IPS-18a (cell line): ENCODE data around the gene GOT1.

ENCODE experiments used
- H3K27ac ChIP-seq: one replicate; pipeline ENCODE4 v1.5.1; 2013; ENCODE audit warnings: low read length
- H3K27me3 ChIP-seq: one replicate; pipeline ENCODE4 v1.6.1; 2013; ENCODE audit warnings: mild to moderate bottlenecking, low read length; ENCODE audit not compliant: control insufficient read depth, insufficient read depth
- H3K36me3 ChIP-seq: one replicate; pipeline ENCODE4 v1.6.1; 2013; ENCODE audit warnings: low read depth, low read length; ENCODE audit not compliant: control insufficient read depth
- H3K4me1 ChIP-seq: one replicate; pipeline ENCODE4 v1.6.1; 2013; ENCODE audit warnings: low read depth, low read length; ENCODE audit not compliant: control insufficient read depth
- H3K4me3 ChIP-seq: one replicate; pipeline ENCODE4 v1.5.1; 2013; ENCODE audit warnings: low read length
- H3K9ac ChIP-seq: one replicate; pipeline ENCODE4 v1.6.1; 2013; ENCODE audit warnings: mild to moderate bottlenecking, low read length, moderate library complexity
- H3K9me3 ChIP-seq: one replicate; pipeline ENCODE4 v1.6.1; 2013; ENCODE audit warnings: low read depth, low read length; ENCODE audit not compliant: control insufficient read depth

Gene GOT1

DNA sequence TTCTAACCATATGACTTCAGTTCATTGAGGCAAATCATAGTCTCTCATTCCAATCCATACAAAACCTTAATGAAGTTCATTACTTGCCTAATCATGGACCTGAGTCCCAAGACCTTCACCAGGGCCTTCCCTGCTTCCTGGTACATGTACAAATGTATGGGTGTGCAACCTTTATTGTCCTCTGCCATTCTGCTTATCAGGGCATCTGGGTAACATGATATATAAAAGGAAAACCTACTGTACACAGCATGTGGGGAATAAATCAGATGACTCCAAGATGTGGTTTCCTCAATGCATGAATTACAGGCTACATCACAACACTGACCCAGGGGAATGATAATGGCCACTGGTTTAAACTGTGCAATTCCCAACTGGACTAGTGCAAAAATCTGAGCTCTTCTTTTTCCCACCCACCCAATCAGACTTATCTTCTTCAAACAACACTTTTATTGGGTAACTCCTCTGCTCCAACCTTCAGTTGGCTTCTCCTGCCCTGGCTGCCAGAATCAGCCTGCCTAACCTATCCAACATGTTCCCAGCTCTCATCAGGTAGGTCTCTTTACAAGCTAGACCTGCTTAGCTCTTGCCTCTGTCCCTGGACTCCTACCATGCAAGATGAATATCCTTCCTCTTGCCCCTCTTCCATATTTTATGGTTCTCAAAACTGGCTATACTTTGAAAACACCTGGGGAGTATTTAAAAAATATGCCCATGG, 11.4 kb downstream of the GOT1 start:
- Histone ChIP-seq H3K4me1 (no peaks in the 10 kb centered on the region), H3K9me3 (no peaks in the 10 kb centered on the region), H3K27ac (no peak overlapping the region), H3K9ac (no peak overlapping the region), H3K27me3 (no peaks in the 10 kb centered on the region), H3K36me3 (peaks cover 22% of the 10 kb centered on the region), H3K4me3 (no peak overlapping the region)

GRCh38 chr10:99412099-99412498, 18.3 kb downstream of the GOT1 start:
- no peaks in the 10 kb centered on the region for H3K9me3 ChIP-seq
- H3K36me3 ChIP-seq = peaks cover 4% of the 10 kb centered on the region
- H3K4me1 ChIP-seq = no peaks in the 10 kb centered on the region
- H3K4me3 ChIP-seq = no peak overlapping the region
- no peak overlapping the region for H3K9ac ChIP-seq
- no peaks in the 10 kb centered on the region for H3K27me3 ChIP-seq
- H3K27ac ChIP-seq = no peak overlapping the region

DNA sequence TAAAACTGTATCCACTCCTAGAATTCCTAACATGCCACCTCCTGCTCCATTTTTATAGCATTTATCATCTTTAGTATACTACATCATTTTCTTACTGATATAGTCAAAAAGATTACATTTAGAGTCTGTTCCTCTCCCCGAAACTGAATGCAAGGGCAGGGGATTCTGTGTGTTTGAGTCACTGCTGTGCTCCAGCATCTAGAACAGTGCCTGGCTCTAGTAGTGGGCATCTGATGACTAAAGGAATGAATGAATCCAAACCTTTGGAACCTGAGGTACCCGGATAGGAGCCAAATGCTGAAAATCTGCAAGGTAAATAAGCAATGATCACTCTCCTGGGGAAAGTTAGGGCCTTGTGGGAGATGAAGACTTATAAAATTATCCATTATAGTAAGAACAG, 18.9 kb downstream of the GOT1 start:
- no peak overlapping the region for H3K4me3 ChIP-seq
- H3K36me3 ChIP-seq = peaks cover 6% of the 10 kb centered on the region
- no peaks in the 10 kb centered on the region for H3K27me3 ChIP-seq
- no peak overlapping the region for H3K9ac ChIP-seq
- H3K27ac ChIP-seq = no peak overlapping the region
- no peaks in the 10 kb centered on the region for H3K4me1 ChIP-seq
- no peaks in the 10 kb centered on the region for H3K9me3 ChIP-seq

DNA sequence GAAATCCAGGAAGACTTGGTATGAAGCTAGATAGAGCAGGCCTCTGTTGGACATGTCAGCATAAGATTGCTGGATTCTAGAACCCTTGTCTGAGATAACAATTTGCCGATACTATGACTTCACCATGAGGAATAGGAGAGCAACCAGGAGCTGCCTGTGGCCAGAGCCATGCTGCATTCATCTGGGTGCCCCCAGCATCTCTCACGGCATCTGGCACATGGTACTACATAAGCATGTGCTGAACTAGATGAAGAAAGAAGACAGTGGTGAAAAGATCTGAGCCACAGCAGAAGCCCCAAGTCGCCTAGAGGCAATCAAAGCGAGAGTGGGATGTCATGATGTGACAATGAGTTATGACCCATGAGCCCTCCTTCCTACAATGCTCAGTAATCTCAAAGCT, 19.5 kb downstream of the GOT1 start:
- Histone ChIP-seq H3K4me3 (no peak overlapping the region), H3K36me3 (peaks cover 13% of the 10 kb centered on the region), H3K27me3 (no peaks in the 10 kb centered on the region), H3K4me1 (no peaks in the 10 kb centered on the region), H3K27ac (no peak overlapping the region), H3K9me3 (no peaks in the 10 kb centered on the region), H3K9ac (no peak overlapping the region)

- Histone ChIP-seq H3K9me3 (no peaks in the 10 kb centered on the region), H3K27ac (no peak overlapping the region), H3K27me3 (no peaks in the 10 kb centered on the region), H3K9ac (no peak overlapping the region), H3K36me3 (peaks cover 20% of the 10 kb centered on the region), H3K4me3 (no peak overlapping the region), H3K4me1 (no peaks in the 10 kb centered on the region)
These were observed 20.3 kb downstream of the GOT1 start for GRCh38 chr10:99410146-99410545.

GRCh38 chr10:99406149-99406548, 24.3 kb downstream of the GOT1 start:
- Histone ChIP-seq H3K27ac (no peak overlapping the region), H3K4me1 (no peaks in the 10 kb centered on the region), H3K9ac (no peak overlapping the region), H3K9me3 (no peaks in the 10 kb centered on the region), H3K4me3 (no peak overlapping the region), H3K27me3 (no peaks in the 10 kb centered on the region), H3K36me3 (peaks cover 47% of the 10 kb centered on the region)

DNA sequence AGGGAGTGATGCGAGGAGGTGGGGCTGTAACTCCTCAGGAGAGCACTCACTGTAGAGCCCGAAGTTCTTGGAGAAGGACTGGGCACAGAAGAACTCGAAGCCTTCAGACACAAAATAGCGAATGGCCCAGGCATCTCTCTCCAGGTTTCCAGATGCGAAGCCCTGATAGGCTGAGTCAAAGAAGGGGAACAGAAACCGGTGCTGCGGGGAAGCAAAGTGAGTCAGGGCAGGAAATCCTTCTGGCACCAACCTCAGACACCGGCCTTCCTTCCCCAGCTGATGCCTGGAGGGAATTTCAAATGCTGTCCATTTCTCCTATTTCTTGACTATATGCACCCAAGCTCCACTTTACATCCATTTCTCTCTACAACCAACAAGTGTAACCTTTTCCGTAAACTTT, 26.8 kb downstream of the GOT1 start:
- Histone ChIP-seq H3K27me3 (no peaks in the 10 kb centered on the region), H3K9me3 (no peaks in the 10 kb centered on the region), H3K27ac (no peak overlapping the region), H3K4me3 (no peak overlapping the region), H3K9ac (no peak overlapping the region), H3K36me3 (peaks cover 52% of the 10 kb centered on the region), H3K4me1 (no peaks in the 10 kb centered on the region)

- no peak overlapping the region for H3K27ac ChIP-seq
- no peaks in the 10 kb centered on the region for H3K9me3 ChIP-seq
- H3K4me3 ChIP-seq = no peak overlapping the region
- peaks cover 14% of the 10 kb centered on the region for H3K4me1 ChIP-seq
- peaks cover 54% of the 10 kb centered on the region for H3K36me3 ChIP-seq
- H3K27me3 ChIP-seq = no peaks in the 10 kb centered on the region
- H3K9ac ChIP-seq = no peak overlapping the region
These were observed 30.8 kb downstream of the GOT1 start for GRCh38 chr10:99399664-99400063.

- H3K9ac ChIP-seq = no peak overlapping the region
- H3K4me1 ChIP-seq = peaks cover 28% of the 10 kb centered on the region
- H3K36me3 ChIP-seq = peaks cover 31% of the 10 kb centered on the region
- H3K27ac ChIP-seq = no peak overlapping the region
- H3K4me3 ChIP-seq = no peak overlapping the region
- H3K9me3 ChIP-seq = no peaks in the 10 kb centered on the region
- H3K27me3 ChIP-seq = no peaks in the 10 kb centered on the region
These were observed 34.0 kb downstream of the GOT1 start for GRCh38 chr10:99396471-99396870.

DNA sequence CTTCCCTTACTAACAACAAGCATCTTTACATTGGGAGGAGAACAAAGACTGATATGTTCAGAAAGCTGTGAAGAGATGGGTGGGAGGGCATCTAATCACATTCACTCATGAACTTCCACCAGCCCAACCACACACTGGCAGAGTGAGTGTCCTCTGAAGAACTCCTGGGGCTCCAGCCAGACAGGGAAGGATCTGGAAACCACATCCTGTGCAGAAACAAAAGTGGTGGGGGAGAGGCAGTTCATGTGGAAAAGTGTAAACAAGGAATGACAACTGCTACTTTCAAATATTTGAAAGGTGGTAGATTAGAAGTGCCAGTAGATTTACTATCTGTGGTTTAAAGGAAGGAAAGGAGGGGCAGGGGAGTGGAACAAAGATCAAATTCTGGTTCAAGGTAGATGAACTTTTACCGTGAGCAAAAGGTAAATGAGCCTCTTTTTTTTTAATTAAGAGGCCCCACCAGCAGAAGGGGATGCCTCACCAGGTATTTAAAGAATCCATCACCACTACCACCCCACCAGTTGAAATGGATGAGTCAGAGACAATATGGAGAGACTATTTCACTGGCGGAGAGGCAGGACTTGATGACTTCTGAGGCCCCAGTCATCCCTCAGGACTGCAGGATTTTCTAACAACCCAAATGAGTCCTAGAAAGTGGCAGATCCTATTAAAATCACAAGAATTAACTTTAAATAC, 34.5 kb downstream of the GOT1 start:
- H3K27ac ChIP-seq = no peak overlapping the region
- H3K9ac ChIP-seq = no peak overlapping the region
- H3K4me1 ChIP-seq = peaks cover 28% of the 10 kb centered on the region
- H3K27me3 ChIP-seq = no peaks in the 10 kb centered on the region
- no peaks in the 10 kb centered on the region for H3K9me3 ChIP-seq
- H3K4me3 ChIP-seq = no peak overlapping the region
- H3K36me3 ChIP-seq = peaks cover 26% of the 10 kb centered on the region

- no peaks in the 10 kb centered on the region for H3K9me3 ChIP-seq
- H3K4me3 ChIP-seq = no peak overlapping the region
- no peaks in the 10 kb centered on the region for H3K27me3 ChIP-seq
- no peak overlapping the region for H3K27ac ChIP-seq
- peaks cover 28% of the 10 kb centered on the region for H3K4me1 ChIP-seq
- peaks cover 26% of the 10 kb centered on the region for H3K36me3 ChIP-seq
- H3K9ac ChIP-seq = no peak overlapping the region
These were observed 35.5 kb downstream of the GOT1 start for GRCh38 chr10:99394761-99395386.
